Measurements from ENCODE around the gene KLK14.
A peak's percentile ranks its signal among the peaks of the same experiment; 100 is the strongest.

The KLK14 gene

DNA sequence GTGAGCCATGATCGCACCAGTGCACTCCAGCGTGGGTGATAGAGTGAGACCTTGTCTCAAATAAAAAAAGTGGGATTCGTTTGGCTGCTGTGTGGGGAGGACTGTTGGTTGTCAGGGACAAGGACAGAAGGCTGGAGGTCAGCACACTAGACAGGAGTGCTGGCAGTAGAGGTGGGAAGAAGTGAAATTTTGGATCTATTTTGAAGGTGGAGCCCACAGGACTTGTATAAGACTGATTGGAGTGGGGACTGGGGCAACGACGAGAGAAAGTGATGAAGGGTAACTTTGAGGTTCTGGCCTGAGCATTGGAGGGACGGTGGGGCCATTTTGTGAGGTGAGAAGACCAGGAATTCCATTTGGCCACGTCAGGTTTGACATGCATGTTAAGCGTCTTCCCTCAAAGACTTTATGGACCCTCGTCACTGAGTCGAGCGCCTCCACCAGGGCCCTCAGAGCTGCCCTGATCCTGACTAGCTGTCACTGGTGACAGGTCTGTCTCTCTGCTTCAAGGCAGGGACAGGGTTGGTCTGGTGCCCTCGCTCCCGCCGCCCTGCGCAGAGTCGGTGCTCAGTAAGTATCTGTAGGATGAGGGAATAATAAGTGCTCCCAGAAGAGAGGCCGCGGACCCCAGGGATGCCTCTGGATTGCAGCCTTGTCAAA is 24.8 kb upstream of the KLK14 start:
- DNase-seq = no peak

GRCh38 chr19:51103926-51104341 is 21.2 kb upstream of the KLK14 start:
- DNase-seq = no peak

DNA sequence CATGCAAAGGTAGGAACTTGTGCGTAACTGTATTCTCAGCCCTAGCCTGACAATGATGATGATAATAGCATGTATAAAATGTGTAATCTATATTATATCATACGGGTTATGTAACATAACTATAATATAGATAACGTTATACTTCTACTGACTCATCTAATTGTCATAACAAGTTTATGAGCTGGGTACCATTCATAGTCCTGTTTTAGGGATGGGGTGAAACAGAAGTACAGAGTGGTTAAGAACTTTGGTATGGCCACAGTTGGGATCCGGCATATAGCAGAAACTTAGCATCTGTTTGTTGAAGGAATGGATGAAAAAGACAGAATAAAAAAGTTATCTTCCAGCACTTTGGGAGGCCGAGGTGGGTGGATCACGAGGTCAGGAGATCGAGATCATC is 20.3 kb upstream of the KLK14 start:
- no peak for DNase-seq

DNA sequence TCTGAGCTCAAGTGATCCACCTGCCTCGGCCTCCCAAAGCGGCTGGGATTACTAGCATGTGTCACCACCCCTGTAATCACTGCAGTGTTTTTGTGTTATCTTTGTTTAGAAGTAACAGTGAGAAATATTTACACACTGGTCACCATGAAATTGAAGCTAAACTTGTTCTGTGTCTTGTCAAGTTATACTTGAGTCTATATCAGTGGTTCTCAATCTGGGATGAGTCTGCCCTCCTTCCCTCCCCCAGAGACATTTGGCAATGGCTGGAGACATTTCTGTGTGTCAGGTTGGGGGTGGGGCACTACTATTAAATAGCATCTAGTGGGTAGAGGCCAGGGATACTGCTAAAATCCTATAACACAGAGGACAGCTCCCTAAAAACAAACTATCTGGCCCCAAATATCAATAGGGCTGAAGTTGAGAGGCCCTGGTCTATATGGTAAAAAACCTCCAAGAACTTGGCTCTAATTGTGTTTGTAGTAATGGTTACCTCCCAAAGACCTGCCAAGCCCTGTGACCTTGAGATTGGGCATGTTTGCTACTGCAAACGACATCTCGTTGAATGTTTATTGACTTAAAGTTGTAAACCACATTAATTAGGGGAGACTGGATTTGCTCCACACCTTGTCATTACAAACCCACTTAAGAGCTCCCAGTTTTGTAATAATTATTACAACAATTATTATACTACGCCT is 18.6 kb upstream of the KLK14 start:
- DNase-seq = no peak

GRCh38 chr19:51100601-51101000 is 17.9 kb upstream of the KLK14 start:
- DNase-seq = no peak

- DNase-seq = no peak
Measured at GRCh38 chr19:51099047-51099382, 16.3 kb upstream of the KLK14 start.

- peak; percentile 25 for DNase-seq
Measured at GRCh38 chr19:51098365-51099046, 15.8 kb upstream of the KLK14 start.

DNA sequence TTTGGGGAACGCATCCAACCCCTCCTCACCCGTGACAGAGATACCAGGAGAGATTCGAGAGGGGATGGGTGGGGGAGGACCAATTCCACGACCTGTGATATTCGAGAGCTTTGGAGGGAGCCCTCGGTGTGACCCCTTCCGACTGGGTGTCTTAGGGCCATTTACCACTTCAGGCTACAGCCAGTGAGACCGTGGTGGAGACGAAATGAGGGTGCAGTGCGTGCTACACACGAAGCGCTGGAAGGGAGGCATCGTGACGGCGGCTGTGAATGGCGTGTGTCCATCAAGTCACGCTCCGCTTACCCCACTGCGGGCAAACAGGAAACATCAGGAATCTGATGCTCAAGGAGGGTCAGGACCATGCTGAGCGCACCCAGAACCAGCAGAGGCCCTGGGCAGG is 15.1 kb upstream of the KLK14 start:
- no peak for DNase-seq

DNA sequence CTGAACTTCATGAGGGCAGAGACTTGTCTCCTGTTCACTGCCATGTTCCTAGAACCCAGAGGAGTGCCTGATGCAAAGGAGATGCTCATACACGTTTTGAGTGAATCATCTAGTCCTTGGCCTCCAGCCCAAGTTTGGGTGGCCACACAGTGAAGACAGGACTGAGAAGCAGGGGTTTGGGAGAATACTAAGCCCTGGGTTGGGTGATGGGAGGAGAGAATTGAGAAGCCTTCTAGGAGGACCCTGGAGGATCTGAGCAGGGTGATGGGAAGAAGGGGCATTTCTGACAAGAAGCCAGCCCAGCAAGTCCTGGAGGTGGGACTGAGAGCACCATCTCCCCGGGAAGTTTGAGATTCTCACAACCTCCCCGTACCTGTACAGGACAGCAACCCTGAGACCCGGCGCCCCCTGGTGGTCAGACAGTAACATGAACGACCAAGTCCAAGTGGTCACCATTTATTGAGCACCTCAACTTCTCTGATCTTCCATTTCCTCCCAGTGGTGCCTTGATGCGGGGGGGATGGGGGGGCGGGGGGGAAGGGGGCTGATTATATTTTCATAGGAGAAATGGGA is 14.6 kb upstream of the KLK14 start:
- DNase-seq = peak; percentile 79

GRCh38 chr19:51096473-51097165 is 13.9 kb upstream of the KLK14 start:
- DNase-seq = no peak

GRCh38 chr19:51094696-51095279 is 12.1 kb upstream of the KLK14 start:
- DNase-seq = peak; percentile 36

- no peak for DNase-seq
Measured at GRCh38 chr19:51093510-51094345, 11.0 kb upstream of the KLK14 start.

DNA sequence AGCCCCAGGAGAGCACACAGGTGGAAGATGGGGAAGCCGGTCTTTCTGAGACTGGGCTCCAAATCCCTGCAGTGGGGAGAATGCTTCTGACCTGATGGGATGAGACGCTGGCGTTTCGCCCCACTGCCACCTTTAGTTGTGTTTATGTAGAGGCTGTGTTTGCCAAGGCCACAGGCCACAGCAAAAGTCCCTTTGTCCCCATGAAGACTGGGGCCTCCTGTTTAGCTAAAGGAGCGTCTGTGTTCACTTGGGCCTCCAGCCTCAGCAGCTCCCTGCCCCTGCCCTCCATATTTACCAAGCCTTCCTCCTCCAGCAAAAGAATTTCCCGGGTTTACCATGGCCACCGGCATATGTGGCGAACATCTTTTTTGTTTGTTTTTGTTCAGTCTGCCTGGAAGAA is 10.4 kb upstream of the KLK14 start:
- no peak for DNase-seq

DNA sequence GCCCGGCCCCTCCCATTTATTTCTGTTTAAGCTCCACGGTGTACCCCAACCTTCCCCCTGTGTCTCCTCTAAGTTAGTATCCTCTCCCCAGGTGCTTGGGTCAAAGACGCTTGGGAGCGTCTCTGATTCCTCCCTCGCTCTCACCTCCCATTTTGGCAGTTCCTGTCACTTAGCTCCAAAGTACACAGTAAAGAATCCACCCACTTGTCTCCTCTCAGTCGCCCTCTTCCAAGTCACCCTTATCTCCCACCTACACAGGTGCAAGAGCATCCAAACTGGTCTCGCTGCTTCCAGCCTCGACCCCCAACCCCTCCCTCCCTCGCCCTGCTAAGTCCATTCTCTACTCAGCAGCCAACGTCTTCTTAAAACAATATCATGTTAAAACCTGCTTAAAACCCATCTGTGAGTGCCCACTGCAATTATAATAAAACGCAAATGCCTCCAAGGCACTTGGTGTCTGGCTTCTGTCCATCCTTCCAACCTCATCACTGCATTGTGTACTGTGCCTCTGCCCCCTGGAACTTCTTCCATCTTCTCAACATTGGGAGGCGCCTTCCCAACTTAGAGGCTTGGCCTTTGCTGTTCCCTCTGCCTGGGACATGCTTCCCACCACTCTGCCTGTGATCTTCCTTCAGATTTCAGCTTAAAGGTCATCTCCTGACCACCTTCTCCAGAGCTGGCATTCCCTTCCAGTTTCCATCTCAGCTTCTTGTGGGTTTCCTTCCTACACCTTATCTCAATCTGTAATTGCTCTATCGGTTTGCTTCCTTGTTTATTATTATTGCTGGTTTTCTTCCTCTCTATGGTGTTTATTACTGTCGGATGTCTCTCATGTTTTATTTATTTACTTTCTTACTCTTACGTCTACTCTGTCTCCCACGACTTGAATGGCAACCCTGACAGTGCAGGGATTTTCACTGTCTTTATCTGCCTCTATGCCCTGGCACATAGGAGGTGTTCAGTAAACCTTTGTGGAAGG is 9.5 kb upstream of the KLK14 start:
- DNase-seq = no peak

DNA sequence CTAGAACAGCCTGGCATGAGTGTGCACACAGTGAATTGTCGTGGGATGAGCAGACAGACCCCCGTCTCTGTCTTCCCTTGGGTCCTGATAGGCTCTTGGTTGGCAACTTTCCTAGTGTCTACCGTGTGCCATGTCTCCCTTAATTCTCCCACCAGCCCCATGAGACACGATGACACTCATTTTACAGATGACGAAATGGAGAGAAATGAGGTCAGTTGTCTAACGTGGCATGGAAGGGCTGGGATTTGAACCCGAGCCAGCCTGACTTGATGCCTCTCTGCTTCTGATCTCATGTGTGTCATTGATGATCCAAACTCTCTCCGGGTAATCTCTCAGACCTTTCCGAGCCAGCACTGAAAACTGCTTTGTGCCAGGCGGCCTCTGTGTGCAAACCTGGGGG is 8.4 kb upstream of the KLK14 start:
- no peak for DNase-seq

DNA sequence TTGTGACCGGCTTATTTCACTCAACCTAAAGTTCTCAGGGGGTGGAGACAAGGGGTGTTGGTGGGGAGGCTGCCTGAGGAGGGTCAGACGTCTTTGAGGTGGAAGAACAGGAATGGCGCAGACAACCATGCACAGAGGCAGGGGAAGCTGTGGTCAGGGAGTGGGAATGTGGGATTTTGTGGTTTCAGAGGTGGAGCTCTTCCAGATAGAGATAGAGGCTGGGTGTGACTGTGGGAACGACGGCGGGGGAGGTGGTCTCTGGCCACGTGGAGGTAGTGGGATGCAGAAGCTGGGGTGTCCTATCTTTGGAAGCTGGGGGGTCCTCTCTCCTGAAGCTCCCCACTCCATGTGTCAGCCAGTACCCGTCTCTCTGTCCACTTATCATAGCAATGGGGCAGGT is 7.8 kb upstream of the KLK14 start:
- no peak for DNase-seq

- no peak for DNase-seq
Measured at GRCh38 chr19:51089786-51090185, 7.1 kb upstream of the KLK14 start.

- no peak for DNase-seq
Measured at GRCh38 chr19:51086153-51086850, 3.6 kb upstream of the KLK14 start.

- no peak for DNase-seq
Measured at GRCh38 chr19:51084505-51084904, 1.8 kb upstream of the KLK14 start.

GRCh38 chr19:51083783-51084182 is 1.1 kb upstream of the KLK14 start:
- no peak for DNase-seq
